ENCODE measurements around the gene GRK3. TPM values are rescaled to one million over a fixed set of nuclear protein-coding genes. Genes with fewer than 3 reads are reported as not detected.
"Not testable (repeated sequence)": the region's sequence is repeated elsewhere in the genome, so short reads cannot be mapped to it uniquely, and the experiment has no call there.

GRK3 gene
- total RNA-seq, 1 experiment from 2014 or later = 0.37 TPM

DNA sequence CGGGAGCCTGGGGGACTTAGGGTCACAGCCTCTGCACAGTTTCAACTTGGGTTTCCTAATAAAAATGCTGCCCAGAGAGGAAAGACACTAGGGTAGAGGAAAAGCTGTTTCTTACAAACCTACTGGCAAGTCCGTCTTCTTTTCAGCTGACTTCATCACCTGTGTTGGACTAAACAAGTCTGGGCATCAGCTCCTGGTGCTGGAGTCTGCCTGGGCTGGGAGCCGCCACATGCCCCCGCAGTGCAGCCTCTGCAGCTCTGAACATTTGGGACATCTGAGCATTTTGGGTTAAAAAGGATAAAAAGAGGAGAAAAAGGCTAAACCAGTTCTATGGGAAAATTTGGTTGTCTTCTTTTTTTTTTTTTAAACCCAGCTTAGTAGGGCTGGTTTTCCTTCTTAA is 49.1 kb downstream of the GRK3 start:
- POLR2A ChIA-PET (ENCODE audit: unreplicated experiment); H3K4me1 ChIP-seq (replicated peaks; ENCODE audit: insufficient read depth); H3K9me2 ChIP-seq (ENCODE audit: insufficient read depth); H3K27ac ChIP-seq; H3K4me3 ChIP-seq; BruUV-seq (replicated peaks); H3K79me2 ChIP-seq (ENCODE audit: low read depth); H3K9me3 ChIP-seq (ENCODE audit: insufficient read depth, low read depth); CTCF ChIA-PET; H3K4me2 ChIP-seq; H3F3A ChIP-seq (ENCODE audit: insufficient read depth, low read depth); H3K27me3 ChIP-seq (ENCODE audit: insufficient read depth, low read depth); intact Hi-C loops (cut with micrococcal nuclease; ENCODE audit: unreplicated experiment); H4K20me1 ChIP-seq (ENCODE audit: insufficient read depth); DNase-seq; H3K36me3 ChIP-seq (ENCODE audit: low read depth); H2AFZ ChIP-seq: not testable (repeated sequence)

DNA sequence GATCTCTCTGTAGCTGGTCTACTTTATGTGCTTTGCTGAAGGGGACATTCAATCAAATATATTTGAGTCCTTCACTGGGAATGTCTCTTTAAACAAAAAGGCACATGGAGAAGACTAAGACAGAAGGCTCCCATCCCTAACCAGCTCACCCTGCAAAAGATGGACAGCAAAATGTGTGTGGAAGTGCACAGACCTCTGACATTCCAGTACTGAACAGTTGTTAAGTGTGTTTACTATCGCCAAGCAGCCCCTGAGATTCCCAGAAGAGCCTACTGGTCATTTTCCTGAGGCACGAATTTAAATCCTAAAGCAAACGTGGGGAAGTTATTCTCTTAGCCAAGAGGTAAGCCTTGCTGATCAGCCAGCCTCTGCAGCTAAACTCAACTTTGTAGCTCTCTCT is 50.3 kb downstream of the GRK3 start:
- intact Hi-C loops (cut with micrococcal nuclease; ENCODE audit: unreplicated experiment) = not testable (repeated sequence)

DNA sequence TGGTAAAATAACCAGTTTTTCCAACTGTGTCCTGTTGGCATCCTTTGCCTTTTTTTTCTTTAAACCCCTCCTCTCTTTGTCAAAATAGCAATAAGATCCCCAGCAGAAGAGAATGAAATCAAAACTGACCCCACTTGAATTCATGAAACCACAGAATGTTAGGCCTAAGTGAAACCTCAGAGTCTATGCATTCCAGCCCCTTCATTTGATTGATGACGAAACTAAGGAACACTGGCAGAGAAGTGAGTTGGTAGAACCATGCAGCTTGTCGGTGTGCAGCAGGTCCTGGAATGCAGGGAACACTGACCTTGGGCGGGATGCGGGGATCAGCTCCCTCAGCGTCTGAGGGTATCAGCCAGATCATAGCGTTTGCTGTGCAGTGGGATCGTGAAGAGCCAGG is 57.5 kb downstream of the GRK3 start:
- H4K20me1 ChIP-seq (ENCODE audit: insufficient read depth) = no peaks in the 10 kb centered on the region
- H2AFZ ChIP-seq = no peak overlapping the region
- ChIA-PET CTCF (no interaction called here), POLR2A (ENCODE audit: unreplicated experiment) (no interaction called here)
- no peaks in the 10 kb centered on the region for H3K9me2 ChIP-seq (ENCODE audit: insufficient read depth)
- H3K4me1 ChIP-seq (replicated peaks; ENCODE audit: insufficient read depth) = no peaks in the 10 kb centered on the region
- H3K4me2 ChIP-seq = no peak overlapping the region
- H3K36me3 ChIP-seq (ENCODE audit: low read depth) = no peaks in the 10 kb centered on the region
- H3K27ac ChIP-seq = no peak overlapping the region
- BruUV-seq (replicated peaks) = no TSS peak
- H3K79me2 ChIP-seq (ENCODE audit: low read depth) = no peaks in the 10 kb centered on the region
- H3K27me3 ChIP-seq (ENCODE audit: insufficient read depth, low read depth) = peaks cover 16% of the 10 kb centered on the region
- TF ChIP-seq EZH2 (IDR thresholded peaks at IDR 0.05; ENCODE audit: low read depth) = no peak
- TF ChIP-seq, protein P1, sequence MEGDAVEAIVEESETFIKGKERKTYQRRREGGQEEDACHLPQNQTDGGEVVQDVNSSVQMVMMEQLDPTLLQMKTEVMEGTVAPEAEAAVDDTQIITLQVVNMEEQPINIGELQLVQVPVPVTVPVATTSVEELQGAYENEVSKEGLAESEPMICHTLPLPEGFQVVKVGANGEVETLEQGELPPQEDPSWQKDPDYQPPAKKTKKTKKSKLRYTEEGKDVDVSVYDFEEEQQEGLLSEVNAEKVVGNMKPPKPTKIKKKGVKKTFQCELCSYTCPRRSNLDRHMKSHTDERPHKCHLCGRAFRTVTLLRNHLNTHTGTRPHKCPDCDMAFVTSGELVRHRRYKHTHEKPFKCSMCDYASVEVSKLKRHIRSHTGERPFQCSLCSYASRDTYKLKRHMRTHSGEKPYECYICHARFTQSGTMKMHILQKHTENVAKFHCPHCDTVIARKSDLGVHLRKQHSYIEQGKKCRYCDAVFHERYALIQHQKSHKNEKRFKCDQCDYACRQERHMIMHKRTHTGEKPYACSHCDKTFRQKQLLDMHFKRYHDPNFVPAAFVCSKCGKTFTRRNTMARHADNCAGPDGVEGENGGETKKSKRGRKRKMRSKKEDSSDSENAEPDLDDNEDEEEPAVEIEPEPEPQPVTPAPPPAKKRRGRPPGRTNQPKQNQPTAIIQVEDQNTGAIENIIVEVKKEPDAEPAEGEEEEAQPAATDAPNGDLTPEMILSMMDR (conservative IDR thresholded peaks at IDR 0.05) = no peak
- no peak for DNase-seq
- no peaks in the 10 kb centered on the region for H3K9me3 ChIP-seq (ENCODE audit: insufficient read depth, low read depth)
- H3K4me3 ChIP-seq = no peak overlapping the region
- intact Hi-C loops (cut with micrococcal nuclease; ENCODE audit: unreplicated experiment) = no loop called here
- H3F3A ChIP-seq (ENCODE audit: insufficient read depth, low read depth) = no peaks in the 10 kb centered on the region

More for the DNA sequence above, 50.3 kb downstream of the GRK3 start:
- H3K27me3 ChIP-seq (ENCODE audit: insufficient read depth, low read depth); H3K27ac ChIP-seq; H3K79me2 ChIP-seq (ENCODE audit: low read depth); H3K4me2 ChIP-seq; H3K4me1 ChIP-seq (replicated peaks; ENCODE audit: insufficient read depth); DNase-seq; H3F3A ChIP-seq (ENCODE audit: insufficient read depth, low read depth); BruUV-seq (replicated peaks); H3K36me3 ChIP-seq (ENCODE audit: low read depth); H4K20me1 ChIP-seq (ENCODE audit: insufficient read depth); CTCF ChIA-PET; POLR2A ChIA-PET (ENCODE audit: unreplicated experiment); H3K4me3 ChIP-seq; H3K9me3 ChIP-seq (ENCODE audit: insufficient read depth, low read depth); H2AFZ ChIP-seq; H3K9me2 ChIP-seq (ENCODE audit: insufficient read depth): not testable (repeated sequence)

DNA sequence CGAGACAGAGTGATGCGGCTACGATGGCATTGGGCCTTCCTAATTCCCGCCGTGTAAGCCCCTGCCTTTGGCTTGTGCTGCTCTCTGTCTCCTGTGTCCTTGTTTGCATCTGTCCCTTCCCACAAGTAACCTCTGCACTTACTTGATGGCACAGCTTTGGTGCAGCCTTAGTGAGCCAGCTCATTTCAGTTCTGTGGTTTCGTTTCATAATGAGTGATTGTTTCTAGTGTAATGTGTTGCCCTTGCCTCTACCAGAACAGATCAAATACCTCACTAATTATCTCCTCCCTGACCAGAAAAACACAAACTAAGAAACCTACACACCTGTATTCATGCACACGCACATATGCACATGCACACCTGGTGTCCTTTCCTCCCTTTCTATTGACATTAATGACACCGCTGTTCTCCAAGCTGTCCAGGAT is 58.8 kb downstream of the GRK3 start:
- no peaks in the 10 kb centered on the region for H3K9me3 ChIP-seq (ENCODE audit: insufficient read depth, low read depth)
- no peak overlapping the region for H3K4me2 ChIP-seq
- no TSS peak for BruUV-seq (replicated peaks)
- H3F3A ChIP-seq (ENCODE audit: insufficient read depth, low read depth) = no peaks in the 10 kb centered on the region
- H4K20me1 ChIP-seq (ENCODE audit: insufficient read depth) = no peaks in the 10 kb centered on the region
- H3K27ac ChIP-seq = no peak overlapping the region
- H3K36me3 ChIP-seq (ENCODE audit: low read depth) = no peaks in the 10 kb centered on the region
- no peak for TF ChIP-seq EZH2 (IDR thresholded peaks at IDR 0.05; ENCODE audit: low read depth)
- TF ChIP-seq, protein P1 (conservative IDR thresholded peaks at IDR 0.05) = no peak
- intact Hi-C loops (cut with micrococcal nuclease; ENCODE audit: unreplicated experiment) = no loop called here
- no peak overlapping the region for H2AFZ ChIP-seq
- POLR2A ChIA-PET (ENCODE audit: unreplicated experiment) = no interaction called here
- CTCF ChIA-PET = no interaction called here
- no peak overlapping the region for H3K4me3 ChIP-seq
- H3K9me2 ChIP-seq (ENCODE audit: insufficient read depth) = no peaks in the 10 kb centered on the region
- H3K4me1 ChIP-seq (replicated peaks; ENCODE audit: insufficient read depth) = no peaks in the 10 kb centered on the region
- DNase-seq = no peak
- peaks cover 20% of the 10 kb centered on the region for H3K27me3 ChIP-seq (ENCODE audit: insufficient read depth, low read depth)
- no peaks in the 10 kb centered on the region for H3K79me2 ChIP-seq (ENCODE audit: low read depth)
